SK-N-SH (cell line): Measurements from ENCODE around the gene PGF. TPM values are rescaled to one million over a fixed set of nuclear protein-coding genes. Genes with fewer than 3 reads are reported as not detected.
A peak's percentile ranks its signal among the peaks of the same experiment; 100 is the strongest.

ENCODE experiments used
- CTCF ChIA-PET: fragments of 300-600, 350-600 bp; formaldehyde crosslinking; extraction: SDS; loops from one replicate; lab custom pipeline; 2021; lab: Yijun Ruan, JAX
- POLR2A ChIA-PET: fragments of 350-600 bp; sonication (Branson Sonifier 250); formaldehyde crosslinking; extraction: SDS; loops from one replicate; lab custom pipeline; 2020; ENCODE audit warnings: antibody characterized with exemption, inconsistent platforms; lab: Yijun Ruan, JAX
- DNase-seq: peaks from one replicate; pipeline ENCODE4 v3.0.0; 2012
- H2AFZ ChIP-seq: fragments of 200-600 bp; sonication (generic); 2 replicates; pipeline ENCODE4 v1.8.1; 2016; ENCODE audit warnings: antibody characterized with exemption, mild to moderate bottlenecking, low read depth
- H3F3A ChIP-seq: fragments of 200-600 bp; sonication (generic); replicated peaks from 2 replicates; pipeline ENCODE3; 2016; ENCODE audit warnings: antibody characterized with exemption, mild to moderate bottlenecking; ENCODE audit not compliant: insufficient read depth
- H3K27ac ChIP-seq, 2 experiments: fragments of 200-500 bp in 1 of 2; fragments of 200-600 bp in 1 of 2; sonication (Bioruptor generic) in 1 of 2; sonication (generic), shearing (Covaris generic) in 1 of 2; 2 replicates each; pipeline versions ENCODE4 v1.5.1 to v1.6.1; 2014 to 2016; ENCODE audit warnings: low read depth in 2 of 2, inconsistent platforms in 1 of 2, low read length in 1 of 2, mild to moderate bottlenecking in 1 of 2, mixed read lengths in 1 of 2
- H3K27me3 ChIP-seq: fragments of 200-600 bp; sonication (generic), shearing (Covaris generic); 2 replicates; pipeline ENCODE4 v1.6.1; 2016; ENCODE audit warnings: mixed run types; ENCODE audit not compliant: insufficient read depth
- H3K36me3 ChIP-seq, 2 experiments: fragments of 200-500 bp in 1 of 2; fragments of 200-600 bp in 1 of 2; sonication (Bioruptor generic) in 1 of 2; sonication (generic) in 1 of 2; replicated peaks in 1 of 2; 2 replicates each; pipeline versions ENCODE3 to v1.5.1; 2014 to 2016; ENCODE audit warnings: low read length in 1 of 2, mild to moderate bottlenecking in 1 of 2; ENCODE audit not compliant: insufficient read depth in 2 of 2, control insufficient read depth in 1 of 2
- H3K4me1 ChIP-seq, 2 experiments: fragments of 200-500 bp in 1 of 2; fragments of 200-600 bp in 1 of 2; sonication (Bioruptor generic) in 1 of 2; sonication (generic), shearing (Covaris generic) in 1 of 2; 2 replicates each; pipeline versions ENCODE4 v1.5.1 to v1.6.1; 2014 to 2016; ENCODE audit warnings: low read depth in 1 of 2, low read length in 1 of 2, mixed run types in 1 of 2; ENCODE audit not compliant: insufficient read depth in 2 of 2, control insufficient read depth in 1 of 2
- H3K4me2 ChIP-seq: fragments of 200-600 bp; sonication (generic), shearing (Covaris generic); 2 replicates; pipeline ENCODE4 v1.6.1; 2017; ENCODE audit warnings: mixed run types
- H3K4me3 ChIP-seq, 2 experiments: fragments of 200-500 bp in 1 of 2; fragments of 200-600 bp in 1 of 2; sonication (Bioruptor generic) in 1 of 2; sonication (generic), shearing (Covaris generic) in 1 of 2; 2 replicates each; pipeline versions ENCODE4 v1.5.1 to v1.8.1; 2014 to 2016; ENCODE audit warnings: low read depth in 2 of 2, inconsistent platforms in 1 of 2, low read length in 1 of 2, mild to moderate bottlenecking in 1 of 2, mixed read lengths in 1 of 2, moderate library complexity in 1 of 2
- H3K79me2 ChIP-seq: fragments of 200-600 bp; sonication (generic); 2 replicates; pipeline ENCODE4 v1.8.1; 2017; ENCODE audit warnings: mild to moderate bottlenecking; ENCODE audit not compliant: insufficient read depth
- H3K9ac ChIP-seq: fragments of 200-600 bp; sonication (generic); 2 replicates; pipeline ENCODE4 v1.6.1; 2017; ENCODE audit warnings: mixed run types
- H3K9me2 ChIP-seq: fragments of 200-600 bp; sonication (generic); 2 replicates; pipeline ENCODE4 v1.6.1; 2017; ENCODE audit warnings: mixed run types
- H3K9me3 ChIP-seq: fragments of 200-600 bp; sonication (generic); 2 replicates; pipeline ENCODE4 v1.6.1; 2017; ENCODE audit warnings: mixed run types, mild to moderate bottlenecking, moderate library complexity
- H4K20me1 ChIP-seq: fragments of 200-600 bp; sonication (generic); 2 replicates; pipeline ENCODE4 v1.6.1; 2017; ENCODE audit warnings: mild to moderate bottlenecking, mixed run types; ENCODE audit not compliant: insufficient read depth
- CTCF ChIP-seq: fragments of 200-600 bp; sonication (generic); IDR thresholded peaks from 2 replicates; pipeline ENCODE4 v1.6.1; 2017; ENCODE audit warnings: antibody characterized with exemption, mild to moderate bottlenecking, moderate library complexity
- ELF1 ChIP-seq: IDR thresholded peaks from 2 replicates; pipeline ENCODE4 v1.4.0; 2012
- EP300 ChIP-seq, 2 experiments: IDR thresholded peaks; 2 replicates each; pipeline versions ENCODE4 v1.4.0 to v1.6.1; 2012; ENCODE audit warnings: borderline replicate concordance in 1 of 2, low read depth in 1 of 2, low read length in 1 of 2
- FOSL2 ChIP-seq: IDR thresholded peaks from 2 replicates; pipeline ENCODE4 v1.4.0; 2012; ENCODE audit warnings: low read depth, mild to moderate bottlenecking, moderate library complexity, borderline replicate concordance
- MEF2A ChIP-seq: IDR thresholded peaks from 2 replicates; pipeline ENCODE4 v1.4.0; 2012; ENCODE audit warnings: low read depth, borderline replicate concordance
- MXI1 ChIP-seq: IDR thresholded peaks from 2 replicates; pipeline ENCODE4 v1.6.1; 2012; ENCODE audit warnings: mild to moderate bottlenecking, low read depth, low read length, improper control_type of control experiment
- NRF1 ChIP-seq: IDR thresholded peaks from 2 replicates; pipeline ENCODE4 v1.6.1; 2012; ENCODE audit warnings: low read depth, mild to moderate bottlenecking, low read length
- RAD21 ChIP-seq: IDR thresholded peaks from 2 replicates; pipeline ENCODE4 v1.6.1; 2012; ENCODE audit warnings: mild to moderate bottlenecking, low read length
- RFX5 ChIP-seq: IDR thresholded peaks from 2 replicates; pipeline ENCODE4 v1.6.1; 2012; ENCODE audit warnings: mild to moderate bottlenecking, improper control_type of control experiment, low read length
- RXRA ChIP-seq: IDR thresholded peaks from 2 replicates; pipeline ENCODE4 v1.4.0; 2012; ENCODE audit warnings: low read depth, mild to moderate bottlenecking, borderline replicate concordance
- SMC3 ChIP-seq: IDR thresholded peaks from 2 replicates; pipeline ENCODE4 v1.6.1; 2012; ENCODE audit warnings: low read depth, low read length, improper control_type of control experiment
- WGBS: methylation state at CpG from one replicate; pipeline ENCODE4 v1.1.6; 2017; ENCODE audit warnings: low lambda C conversion rate; 5-methylcytosine and 5-hydroxymethylcytosine counted together
- polyA plus RNA-seq, 3 experiments: library from polyadenylated mRNA; depleted of rRNA; stranded (reverse); fragments of >200 nt; gene quantifications; 2 replicates each; pipeline ENCODE4 v1.2.3, GENCODE V29; 2012
- TF ChIP-seq, protein P1 (sequence below): IDR thresholded peaks from 2 replicates; pipeline ENCODE4; 2012
- TF ChIP-seq, protein P2 (sequence below): fragments of 150-350 bp; IDR thresholded peaks from 2 replicates; pipeline ENCODE4 v1.6.1; 2017; ENCODE audit warnings: antibody characterized with exemption, low read length, low read depth, borderline replicate concordance

Gene PGF
- polyA plus RNA-seq, 1 of the 3 experiments (the other 2 are of a cell fraction), result 4.4 TPM

DNA sequence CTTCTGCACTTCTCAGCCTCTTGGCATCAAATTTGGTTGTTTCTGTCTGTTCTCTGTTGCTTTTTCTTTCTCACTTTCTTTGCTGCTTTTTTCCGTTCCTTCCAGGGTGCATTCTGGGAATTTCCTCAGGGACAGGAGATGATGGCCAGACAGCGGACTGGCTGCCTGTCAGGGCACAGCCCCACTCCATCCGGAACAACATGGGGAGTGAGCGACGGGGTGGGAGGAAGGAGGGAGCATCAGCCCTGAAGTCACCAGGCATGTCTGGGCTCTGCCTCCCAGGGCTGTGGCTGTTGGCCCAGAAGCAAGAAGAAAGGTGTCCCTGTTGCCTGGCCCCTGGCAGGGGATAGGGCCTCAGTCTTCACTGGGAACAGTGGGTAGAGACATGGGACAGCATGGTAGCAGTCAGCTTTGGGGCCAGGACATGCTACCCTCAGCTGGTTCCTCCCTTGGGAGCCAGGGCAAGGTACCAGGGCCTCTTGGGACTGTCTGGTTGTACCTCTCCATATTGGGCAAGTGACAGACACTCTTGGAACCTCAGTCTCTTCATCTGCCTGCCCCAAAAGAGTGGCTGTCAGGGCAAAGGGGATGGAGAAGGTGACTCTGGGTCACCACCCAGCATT lies 8.6 kb downstream of the PGF start:
- Histone ChIP-seq H3K79me2 (no peaks in the 10 kb centered on the region), H3K9me2 (no peaks in the 10 kb centered on the region), H3K27ac (peak overlapping the region in 1 of 2 experiments; percentile 11; a peak in 1 of 4 replicates), H3K36me3 (no peaks in the 10 kb centered on the region), H3K9me3 (no peaks in the 10 kb centered on the region), H3K4me3 (peak overlapping the region in 1 of 2 experiments; percentile 23; a peak in 1 of 4 replicates), H3K4me1 (peaks cover 5 to 6% of the 10 kb centered on the region in 2 experiments; a peak in 1 of 4 replicates), H3K27me3 (no peaks in the 10 kb centered on the region), H3K4me2 (no peak overlapping the region), H3F3A (peaks cover 8% of the 10 kb centered on the region), H3K9ac (no peak overlapping the region), H4K20me1 (no peaks in the 10 kb centered on the region), H2AFZ (peak overlapping the region; percentile 79)
- POLR2A ChIA-PET, result no interaction called here
- WGBS, result 34% methylated on average over 5 of the region's 5 CpGs
- peak; percentile 75 for DNase-seq
- CTCF ChIA-PET, result interaction anchor here (0.8 to 18.5 kb wide), 33 partner anchors 8 to 357 kb away, joined by 3 to 290 read pairs (median 7); partner anchors contain the start of genes ACYP1, EIF2B2, PGF and RPS6KL1
- TF ChIP-seq RXRA (no peak), NRF1 (no peak), FOSL2 (no peak), MEF2A (no peak), EP300 (IDR thresholded peaks at IDR 0.05; ENCODE audit: borderline replicate concordance in 1 of 2, low read depth in 1 of 2, low read length in 1 of 2) (no peak), RFX5 (no peak), MXI1 (0 out of 2 replicates have a peak, but pooled peaks have one; percentile 5)
- TF ChIP-seq, protein P1, sequence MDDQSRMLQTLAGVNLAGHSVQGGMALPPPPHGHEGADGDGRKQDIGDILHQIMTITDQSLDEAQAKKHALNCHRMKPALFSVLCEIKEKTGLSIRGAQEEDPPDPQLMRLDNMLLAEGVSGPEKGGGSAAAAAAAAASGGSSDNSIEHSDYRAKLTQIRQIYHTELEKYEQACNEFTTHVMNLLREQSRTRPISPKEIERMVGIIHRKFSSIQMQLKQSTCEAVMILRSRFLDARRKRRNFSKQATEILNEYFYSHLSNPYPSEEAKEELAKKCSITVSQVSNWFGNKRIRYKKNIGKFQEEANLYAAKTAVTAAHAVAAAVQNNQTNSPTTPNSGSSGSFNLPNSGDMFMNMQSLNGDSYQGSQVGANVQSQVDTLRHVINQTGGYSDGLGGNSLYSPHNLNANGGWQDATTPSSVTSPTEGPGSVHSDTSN, result no peak
- TF ChIP-seq, protein P2, sequence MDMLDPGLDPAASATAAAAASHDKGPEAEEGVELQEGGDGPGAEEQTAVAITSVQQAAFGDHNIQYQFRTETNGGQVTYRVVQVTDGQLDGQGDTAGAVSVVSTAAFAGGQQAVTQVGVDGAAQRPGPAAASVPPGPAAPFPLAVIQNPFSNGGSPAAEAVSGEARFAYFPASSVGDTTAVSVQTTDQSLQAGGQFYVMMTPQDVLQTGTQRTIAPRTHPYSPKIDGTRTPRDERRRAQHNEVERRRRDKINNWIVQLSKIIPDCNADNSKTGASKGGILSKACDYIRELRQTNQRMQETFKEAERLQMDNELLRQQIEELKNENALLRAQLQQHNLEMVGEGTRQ, result no peak

DNA sequence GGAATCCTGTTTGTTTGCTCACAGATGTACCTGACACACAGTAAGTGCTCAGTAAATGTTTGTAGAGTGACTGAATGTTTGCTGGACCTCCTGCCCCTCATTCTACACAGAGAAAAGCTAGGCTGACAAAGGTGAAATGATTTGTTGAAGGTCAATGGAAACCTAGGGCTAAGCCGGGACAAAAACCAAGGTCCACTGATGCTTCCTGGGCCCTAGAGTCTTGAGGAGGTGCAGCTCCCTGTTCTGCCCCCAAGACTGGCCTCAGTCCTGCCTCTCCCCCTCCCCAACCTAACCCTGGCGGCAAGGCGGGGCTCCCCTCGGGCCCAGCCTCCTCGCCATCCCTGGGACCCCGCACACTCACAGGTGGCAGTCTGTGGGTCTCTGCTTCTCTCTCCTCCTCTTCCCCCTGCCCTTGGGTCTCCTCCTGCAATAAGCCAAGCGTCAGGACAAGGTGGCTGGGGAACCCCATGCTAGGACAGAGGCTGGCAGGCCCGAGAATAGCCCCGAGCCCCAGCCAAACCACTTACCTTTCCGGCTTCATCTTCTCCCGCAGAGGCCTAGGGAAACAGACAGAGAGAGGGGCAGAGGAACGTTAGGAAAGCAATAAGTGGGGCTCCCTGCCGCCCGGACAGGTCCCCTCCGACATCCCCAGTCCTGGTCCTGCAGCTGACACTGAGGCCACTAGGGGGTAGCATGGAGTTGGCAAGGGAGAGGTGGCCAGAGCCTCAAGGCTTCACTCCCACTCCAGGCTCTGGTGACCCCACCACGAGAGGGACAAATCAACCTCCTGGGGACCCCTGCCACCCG lies 9.3 kb downstream of the PGF start:
- H3K36me3 ChIP-seq, result no peaks in the 10 kb centered on the region
- peak overlapping the region in 1 of 2 experiments; percentile 11; a peak in 1 of 4 replicates for H3K27ac ChIP-seq
- peak overlapping the region in 1 of 2 experiments; percentile 23; a peak in 1 of 4 replicates for H3K4me3 ChIP-seq
- no peaks in the 10 kb centered on the region for H3K79me2 ChIP-seq
- H3K9ac ChIP-seq, result no peak overlapping the region
- H3K9me2 ChIP-seq, result no peaks in the 10 kb centered on the region
- H4K20me1 ChIP-seq, result no peaks in the 10 kb centered on the region
- peaks cover 6 to 8% of the 10 kb centered on the region in 2 experiments; a peak in 1 of 4 replicates for H3K4me1 ChIP-seq
- 45% methylated on average over 17 of the region's 17 CpGs for WGBS
- peak; percentile 87 for TF ChIP-seq SMC3
- TF ChIP-seq CTCF, result peak; percentile 88
- TF ChIP-seq NRF1, result peak; percentile 17; the same call in 1 of the 2 replicates
- TF ChIP-seq MXI1, result peak; percentile 28; the same call in 1 of the 2 replicates
- TF ChIP-seq RAD21, result peak; percentile 92
- TF ChIP-seq ELF1, result no peak
- TF ChIP-seq, protein P2, result no peak
- DNase-seq, result peak; percentile 95
- H3K9me3 ChIP-seq, result no peaks in the 10 kb centered on the region
- peaks cover 8% of the 10 kb centered on the region for H3F3A ChIP-seq
- H3K4me2 ChIP-seq, result no peak overlapping the region; the same call in 1 of the 2 replicates
- H2AFZ ChIP-seq, result peak overlapping the region; percentile 79
- ChIA-PET CTCF (interaction anchor here (0.6 to 18.5 kb wide), 50 partner anchors 7 to 358 kb away, joined by 3 to 290 read pairs (median 4); partner anchors contain the start of genes ACYP1, EIF2B2, PGF and RPS6KL1), POLR2A (no interaction called here)
- no peaks in the 10 kb centered on the region for H3K27me3 ChIP-seq
